Subcutaneous preadipocyte (primary cell): ENCODE results near the gene CDC5L. TPM values are rescaled to one million over a fixed set of nuclear protein-coding genes. Genes with fewer than 3 reads are reported as not detected.

Experiments used
- small RNA-seq: library from RNA; depleted of rRNA; stranded (forward); fragments of <200 nt; gene quantifications from one replicate; pipeline ENCODE3, GENCODE V24; 2012
- total RNA-seq: library from RNA; depleted of rRNA; stranded (reverse); fragments of >200 nt; gene quantifications from 2 replicates; pipeline ENCODE4 v1.2.3, GENCODE V29; 2012

The CDC5L gene
- 18.7 and 25.2 TPM in 2 replicates for total RNA-seq

GRCh38 chr6:44387346-44388134 lies at the start of gene CDC5L:
Gene CDC5L (plus strand): TSS chr6:44387706. CDS start chr6:44387824, 118 bp downstream.

GRCh38 chr6:44342489-44342888 lies 45.0 kb upstream of the CDC5L start, which contains the start of gene SPATS1:
Gene SPATS1 (plus strand): TSS chr6:44342650. CDS start chr6:44343096, 446 bp downstream.

Small RNA genes within 50 kb of the gene (small RNA-seq; reads per million reads assigned to genes)
- not detected for gene MIR4642

Other genes with a start within 250 kb of the CDC5L start
- gene CAPN11, start 228.9 kb upstream of the CDC5L start, total RNA-seq: not detected in 2 replicates
- gene MYMX, start 170.8 kb upstream of the CDC5L start, total RNA-seq: not detected in 2 replicates
- gene SLC29A1, start 164.1 kb upstream of the CDC5L start, total RNA-seq: 9.6 and 14.9 TPM in 2 replicates
- 804 and 919 TPM in 2 replicates for gene HSP90AB1, start 140.6 kb upstream of the CDC5L start, total RNA-seq
- 65.8 and 75.7 TPM in 2 replicates for gene SLC35B2, start 130.2 kb upstream of the CDC5L start, total RNA-seq
- gene NFKBIE, start 122.2 kb upstream of the CDC5L start, total RNA-seq: 4.4 and 4.7 TPM in 2 replicates
- not detected in 2 replicates for gene TMEM151B, start 117.3 kb upstream of the CDC5L start, total RNA-seq
- 9.2 and 16.6 TPM in 2 replicates for gene AARS2, start 74.4 kb upstream of the CDC5L start, total RNA-seq
- gene SPATS1, start 45.1 kb upstream of the CDC5L start, total RNA-seq: not detected in 2 replicates